Heart right ventricle (tissue), 16 donors: Measurements from ENCODE around the gene THSD4. TPM values are rescaled to one million over a fixed set of nuclear protein-coding genes. Genes with fewer than 3 reads are reported as not detected.

Experiments used
- ATAC-seq, 8 donors: fragments of 200-7000 bp; cut with Tn5 transposase; one replicate each; pipeline ENCODE4 v1.9.1; 2020; ENCODE audit warnings: mild to moderate bottlenecking in 8 of 8, moderate library complexity in 8 of 8, moderate number of reproducible peaks in 1 of 8
- DNase-seq, 2 donors: peaks; one replicate each; pipeline ENCODE4 v3.0.0-alpha.2; 2020
- H3K27ac ChIP-seq, 10 donors: fragments of 200-600 bp; sonication (generic) in 2 of 10; one replicate each; pipeline versions ENCODE4 v1.5.0 to v1.8.0; 2020 to 2022; ENCODE audit warnings: mild to moderate bottlenecking in 3 of 10
- H3K27me3 ChIP-seq, 7 donors: fragments of 200-600 bp; one replicate each; pipeline ENCODE4 v1.8.0; 2021 to 2022; ENCODE audit warnings: mild to moderate bottlenecking in 2 of 7
- H3K36me3 ChIP-seq, 9 donors: fragments of 200-600 bp; sonication (generic) in 1 of 9; one replicate each; pipeline versions ENCODE4 v1.5.0 to v1.8.0; 2020 to 2022; ENCODE audit warnings: mild to moderate bottlenecking in 2 of 9
- H3K4me1 ChIP-seq, 9 donors: fragments of 200-600 bp; sonication (generic) in 1 of 9; one replicate each; pipeline versions ENCODE4 v1.5.0 to v1.8.0; 2020 to 2022; ENCODE audit warnings: mild to moderate bottlenecking in 4 of 9
- H3K4me3 ChIP-seq, 10 donors: fragments of 200-600 bp; sonication (generic) in 2 of 10; one replicate each; pipeline versions ENCODE4 v1.5.0 to v1.8.0; 2020 to 2022; ENCODE audit warnings: mild to moderate bottlenecking in 7 of 10, moderate library complexity in 2 of 10
- H3K9me3 ChIP-seq, 11 donors: fragments of 200-600 bp in 10 of 11; sonication (generic) in 2 of 11; one replicate each; pipeline versions ENCODE4 v1.5.0 to v1.8.0; 2013 to 2022; ENCODE audit warnings: mild to moderate bottlenecking in 2 of 11, control low read depth in 1 of 11, moderate library complexity in 1 of 11
- WGBS, 2 donors: extraction: QIAGEN DNeasy Blood & Tissue Kit; methylation state at CpG; one replicate each; pipeline ENCODE4 v1.1.7; 2013; ENCODE audit warnings: inconsistent platforms in 1 of 2; 5-methylcytosine and 5-hydroxymethylcytosine counted together
- intact Hi-C, 10 donors: fragments of 100-400 bp; cut with DNase I; formaldehyde crosslinking; loops; one replicate each; pipeline versions ENCODE4 v1.11.1 to v1.14.2; 2022
- polyA plus RNA-seq, 2 donors: library from polyadenylated mRNA; stranded (reverse); fragments of 200-250 nt; gene quantifications; one replicate each; pipeline ENCODE4 v1.2.3, GENCODE V29; 2013
- total RNA-seq, 10 donors: library from RNA; stranded (reverse); fragmentation: NEBNext Ultra II Directional in 3 of 10; extraction: Animal tissue kit (Norgen Biotek cat#: 25700) in 3 of 10; gene quantifications; one replicate each; pipeline versions ENCODE4 v1.2.1 to v1.2.4, GENCODE V29; 2021 to 2023
- TF ChIP-seq, protein P1 (sequence below), 9 donors: fragments of 200-600 bp; sonication (generic) in 2 of 9; IDR thresholded peaks; one replicate each; pipeline versions ENCODE4 v1.5.0 to v1.8.0; 2021 to 2022; ENCODE audit warnings: antibody characterized with exemption in 9 of 9, mild to moderate bottlenecking in 5 of 9, moderate library complexity in 1 of 9
- donor health status: Arrhythmogenic right ventricular cardiomyopathy.
- donor health status: ischemic (EF 13 %, LVEDD 7.1; RV severe dilation, severe dysfunction).
- donor health status: healthy with polysubstance abuse.
- donor health status: DM: no; HTN: yes; CAD: no.
- donor health status: DM: no; HTN: no; CAD: no.
- donor health status: ischemic (EF 25% LVEDD 6.9; RV normal size, moderate dysfunction).
- donor health status: ischemic (EF 25% LVEDD 5.7; RV mildly dilated, moderate dysfunction).
- donor health status: healthy.
- donor health status: DM: yes; HTN: yes; CAD: no.
- donor health status: Ischemic cardiomyopathy.
- donor health status: ischemic (EF 35%, LVEDD 5.7; RV mildly dilated, moderate dysfunction).
- donor health status: nonischemic (EF 11% LVEDD 7.7; RV severe dilation, severe dysfunction).
- donor health status: DM: yes; HTN: yes; CAD: no.
- donor health status: PGD.
- donor health status: ischemic (EF 29% LVEDD 5.4; RV normal size, mild dysfunction).
- donor health status: nonischemic (EF 23%, LVEDD 6.1; RV moderate dilation, normal function).

Gene THSD4
- total and polyA plus RNA-seq, 12 donors, result 20.8 to 212 (median 139) TPM

DNA sequence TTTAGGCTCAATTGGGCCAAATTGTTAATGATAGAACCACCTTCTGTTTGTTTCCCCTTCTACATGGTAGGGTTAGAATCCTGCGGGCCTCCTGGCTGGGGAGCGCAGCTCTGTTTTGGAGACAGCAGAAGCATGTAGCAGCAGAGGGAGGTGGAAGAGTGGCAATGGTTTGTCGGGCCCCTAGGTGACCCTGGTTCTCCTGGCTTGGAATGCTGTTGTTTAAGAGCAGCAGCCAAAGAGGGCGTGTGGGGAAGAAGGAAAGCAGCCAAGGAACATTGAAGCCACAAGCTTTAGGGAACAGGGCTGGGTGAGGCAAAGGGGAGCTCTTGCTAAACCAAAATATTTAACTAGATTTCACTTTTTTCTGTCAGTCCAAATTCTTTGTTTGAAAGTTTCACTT, 481.4 kb downstream of the THSD4 start:
- intact Hi-C loops, result no loop called here
- H3K27me3 ChIP-seq, result no peaks in the 10 kb centered on the region
- DNase-seq (peak; percentile 37 to 68), ATAC-seq (peak; percentile 75 to 92 (median 86))
- 18 to 35% methylated on average over 4 of the region's 4 CpGs for WGBS, 2 donors
- TF ChIP-seq, protein P1, sequence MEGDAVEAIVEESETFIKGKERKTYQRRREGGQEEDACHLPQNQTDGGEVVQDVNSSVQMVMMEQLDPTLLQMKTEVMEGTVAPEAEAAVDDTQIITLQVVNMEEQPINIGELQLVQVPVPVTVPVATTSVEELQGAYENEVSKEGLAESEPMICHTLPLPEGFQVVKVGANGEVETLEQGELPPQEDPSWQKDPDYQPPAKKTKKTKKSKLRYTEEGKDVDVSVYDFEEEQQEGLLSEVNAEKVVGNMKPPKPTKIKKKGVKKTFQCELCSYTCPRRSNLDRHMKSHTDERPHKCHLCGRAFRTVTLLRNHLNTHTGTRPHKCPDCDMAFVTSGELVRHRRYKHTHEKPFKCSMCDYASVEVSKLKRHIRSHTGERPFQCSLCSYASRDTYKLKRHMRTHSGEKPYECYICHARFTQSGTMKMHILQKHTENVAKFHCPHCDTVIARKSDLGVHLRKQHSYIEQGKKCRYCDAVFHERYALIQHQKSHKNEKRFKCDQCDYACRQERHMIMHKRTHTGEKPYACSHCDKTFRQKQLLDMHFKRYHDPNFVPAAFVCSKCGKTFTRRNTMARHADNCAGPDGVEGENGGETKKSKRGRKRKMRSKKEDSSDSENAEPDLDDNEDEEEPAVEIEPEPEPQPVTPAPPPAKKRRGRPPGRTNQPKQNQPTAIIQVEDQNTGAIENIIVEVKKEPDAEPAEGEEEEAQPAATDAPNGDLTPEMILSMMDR (IDR thresholded peaks at IDR 0.05), result peak in 1 of 9 donors; percentile 36
- H3K9me3 ChIP-seq, result no peaks in the 10 kb centered on the region
- no peaks in the 10 kb centered on the region for H3K36me3 ChIP-seq
- H3K4me3 ChIP-seq, result no peak overlapping the region
- peaks cover 2 to 67% (median 43%) of the 10 kb centered on the region in 9 donors for H3K4me1 ChIP-seq
- peak overlapping the region; percentile 39 to 84 (median 68) for H3K27ac ChIP-seq

DNA sequence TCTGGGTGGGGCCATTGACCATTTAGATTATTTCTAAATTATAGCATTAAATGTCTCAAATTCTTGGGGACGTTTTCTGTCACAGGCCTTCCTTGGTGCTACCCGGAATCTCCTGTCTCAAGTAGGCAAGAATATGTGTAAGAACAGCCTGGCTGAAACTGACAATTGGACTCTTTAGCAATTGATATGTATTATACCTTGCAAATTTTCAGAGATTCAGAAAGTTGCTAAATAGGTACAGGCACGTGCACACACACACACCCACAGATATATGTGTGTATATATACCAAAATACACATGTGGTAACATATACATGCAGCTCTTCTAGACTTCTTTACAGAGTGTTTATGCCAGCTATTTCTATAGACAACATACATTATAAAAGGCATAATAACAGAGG, 481.9 kb downstream of the THSD4 start:
- no peak for DNase-seq
- Histone ChIP-seq H3K27me3 (no peaks in the 10 kb centered on the region), H3K4me3 (no peak overlapping the region), H3K27ac (peak overlapping the region; percentile 39 to 84 (median 68)), H3K4me1 (peaks cover 2 to 66% (median 41%) of the 10 kb centered on the region in 9 donors), H3K9me3 (no peaks in the 10 kb centered on the region), H3K36me3 (no peaks in the 10 kb centered on the region)
- intact Hi-C loops, result no loop called here
- TF ChIP-seq, protein P1 (IDR thresholded peaks at IDR 0.05), result no peak
- WGBS, 2 donors, result 57 to 65% methylated on average over 3 of the region's 3 CpGs
- no peak for ATAC-seq

DNA sequence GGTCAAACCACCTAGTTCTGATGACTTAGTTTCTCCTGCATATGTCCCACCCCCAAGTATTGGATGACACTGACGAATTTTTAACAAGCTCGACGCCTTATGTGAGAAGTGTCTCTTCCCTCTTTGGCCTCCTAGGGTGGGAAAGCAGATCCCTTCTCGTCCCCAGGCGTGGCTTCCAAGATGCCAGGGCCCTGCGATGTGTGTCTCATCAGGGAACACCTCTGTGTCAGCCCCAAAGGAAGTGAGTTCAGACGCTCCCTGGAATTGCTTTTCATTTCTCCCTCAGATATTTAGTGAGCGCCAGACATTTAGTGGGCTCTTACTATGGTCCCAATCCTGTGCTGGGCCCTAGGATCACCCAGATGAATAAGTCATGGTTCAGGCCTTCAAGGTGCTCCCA, 482.4 kb downstream of the THSD4 start:
- ATAC-seq (peak in 2 of 8 donors; percentile 4 to 25), DNase-seq (no peak)
- Histone ChIP-seq H3K27me3 (no peaks in the 10 kb centered on the region), H3K36me3 (no peaks in the 10 kb centered on the region), H3K4me3 (no peak overlapping the region), H3K9me3 (no peaks in the 10 kb centered on the region), H3K4me1 (peaks cover 2 to 61% (median 39%) of the 10 kb centered on the region in 9 donors), H3K27ac (peak overlapping the region in 9 of 10 donors; percentile 51 to 84 (median 68))
- TF ChIP-seq, protein P1 (IDR thresholded peaks at IDR 0.05), result no peak
- intact Hi-C loops, result no loop called here
- WGBS, 2 donors, result 61 to 69% methylated on average over 8 of the region's 8 CpGs

DNA sequence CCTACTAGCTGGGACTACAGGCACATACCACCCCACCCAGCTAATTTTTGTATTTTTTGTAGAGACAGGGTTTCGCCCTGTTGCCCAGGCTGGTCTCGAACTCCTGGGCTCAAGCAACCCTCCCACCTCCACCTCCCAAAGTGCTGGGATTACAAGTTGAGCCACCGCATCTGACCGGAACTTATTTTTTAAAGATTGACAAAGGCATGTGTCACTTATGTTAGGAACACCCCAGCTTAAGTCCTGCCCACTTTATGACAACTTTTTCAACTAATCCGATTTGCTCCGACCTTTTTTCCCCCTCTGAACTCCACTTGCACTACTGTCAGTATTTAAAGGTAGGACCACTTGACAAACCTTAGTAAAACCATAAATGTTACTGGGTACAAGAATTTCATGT, 483.5 kb downstream of the THSD4 start:
- TF ChIP-seq, protein P1 (IDR thresholded peaks at IDR 0.05), result no peak
- no peaks in the 10 kb centered on the region for H3K9me3 ChIP-seq
- H3K27ac ChIP-seq, result peak overlapping the region in 6 of 10 donors; percentile 36 to 84 (median 68)

More for the DNA sequence above, 483.5 kb downstream of the THSD4 start:
- ATAC-seq (no peak), DNase-seq (no peak)
- Histone ChIP-seq H3K27me3 (no peaks in the 10 kb centered on the region), H3K4me1 (peaks cover 2 to 58% (median 37%) of the 10 kb centered on the region in 9 donors), H3K4me3 (no peak overlapping the region), H3K36me3 (no peaks in the 10 kb centered on the region)
- intact Hi-C loops, result no loop called here
- 82 to 92% methylated on average over 6 of the region's 6 CpGs for WGBS, 2 donors
